Muscle of arm (tissue), 14 donors: Measurements from ENCODE around the gene NECTIN3. TPM values are rescaled to one million over a fixed set of nuclear protein-coding genes. Genes with fewer than 3 reads are reported as not detected.

Source experiments
- DNase-seq: peaks from one replicate; pipeline ENCODE4 v3.0.0-alpha.2; 2013
- long read RNA-seq, 11 donors: transcript quantifications; one replicate each; lab custom pipeline, GENCODE V29; 2026
- polyA plus RNA-seq, 12 donors: library from polyadenylated mRNA; unstranded; fragments of 120-200 nt; gene quantifications; one replicate each; pipeline ENCODE4 v1.2.1, GENCODE V29; 2013; ENCODE audit not compliant: insufficient read length in 12 of 12

NECTIN3 gene
- 10 to 100 TPM in 11 of 12 donors, not detected in 1; 16.7 to 39.5 (median 29.4) TPM for polyA plus RNA-seq
- long read RNA-seq, donor 1, transcript NECTIN3-206 (6 exons, 3,664 nt) = major isoform, 10 of 29 reads
- long read RNA-seq, donor 1, partial matches to known transcripts = 19 of 29 reads
- long read RNA-seq, donor 1, other reads (novel, unspliced or antisense) = 0 of 29 reads
- long read RNA-seq, donor 2, transcript NECTIN3-206 (6 exons, 3,664 nt) = major isoform, 7 of 7 reads
- long read RNA-seq, donor 2, partial matches to known transcripts = 0 of 7 reads
- long read RNA-seq, donor 2, other reads (novel, unspliced or antisense) = 0 of 7 reads
- long read RNA-seq, donor 3, transcript NECTIN3-206 (6 exons, 3,664 nt) = major isoform, 5 of 5 reads
- long read RNA-seq, donor 3, partial matches to known transcripts = 0 of 5 reads
- long read RNA-seq, donor 3, other reads (novel, unspliced or antisense) = 0 of 5 reads
- long read RNA-seq, donor 4, partial matches to known transcripts = 0 of 2 reads
- long read RNA-seq, donor 4, other reads (novel, unspliced or antisense) = 0 of 2 reads
- long read RNA-seq, donor 5, transcript NECTIN3-206 (6 exons, 3,664 nt) = major isoform, 12 of 21 reads
- long read RNA-seq, donor 5, partial matches to known transcripts = 9 of 21 reads
- long read RNA-seq, donor 5, other reads (novel, unspliced or antisense) = 0 of 21 reads
- long read RNA-seq, donor 6, partial matches to known transcripts = 0 of 4 reads
- long read RNA-seq, donor 6, other reads (novel, unspliced or antisense) = 0 of 4 reads
- long read RNA-seq, donor 7, partial matches to known transcripts = 0 of 2 reads
- long read RNA-seq, donor 7, other reads (novel, unspliced or antisense) = 0 of 2 reads
- long read RNA-seq, donor 8, transcript NECTIN3-206 (6 exons, 3,664 nt) = major isoform, 7 of 7 reads
- long read RNA-seq, donor 8, partial matches to known transcripts = 0 of 7 reads
- long read RNA-seq, donor 8, other reads (novel, unspliced or antisense) = 0 of 7 reads
- long read RNA-seq, donor 9, partial matches to known transcripts = 0 of 1 reads
- long read RNA-seq, donor 9, other reads (novel, unspliced or antisense) = 0 of 1 reads
- long read RNA-seq, donor 10, transcript NECTIN3-206 (6 exons, 3,664 nt) = major isoform, 5 of 5 reads
- long read RNA-seq, donor 10, partial matches to known transcripts = 0 of 5 reads
- long read RNA-seq, donor 10, other reads (novel, unspliced or antisense) = 0 of 5 reads
- long read RNA-seq, donor 11, partial matches to known transcripts = 6 of 8 reads
- long read RNA-seq, donor 11, other reads (novel, unspliced or antisense) = 0 of 8 reads

DNA sequence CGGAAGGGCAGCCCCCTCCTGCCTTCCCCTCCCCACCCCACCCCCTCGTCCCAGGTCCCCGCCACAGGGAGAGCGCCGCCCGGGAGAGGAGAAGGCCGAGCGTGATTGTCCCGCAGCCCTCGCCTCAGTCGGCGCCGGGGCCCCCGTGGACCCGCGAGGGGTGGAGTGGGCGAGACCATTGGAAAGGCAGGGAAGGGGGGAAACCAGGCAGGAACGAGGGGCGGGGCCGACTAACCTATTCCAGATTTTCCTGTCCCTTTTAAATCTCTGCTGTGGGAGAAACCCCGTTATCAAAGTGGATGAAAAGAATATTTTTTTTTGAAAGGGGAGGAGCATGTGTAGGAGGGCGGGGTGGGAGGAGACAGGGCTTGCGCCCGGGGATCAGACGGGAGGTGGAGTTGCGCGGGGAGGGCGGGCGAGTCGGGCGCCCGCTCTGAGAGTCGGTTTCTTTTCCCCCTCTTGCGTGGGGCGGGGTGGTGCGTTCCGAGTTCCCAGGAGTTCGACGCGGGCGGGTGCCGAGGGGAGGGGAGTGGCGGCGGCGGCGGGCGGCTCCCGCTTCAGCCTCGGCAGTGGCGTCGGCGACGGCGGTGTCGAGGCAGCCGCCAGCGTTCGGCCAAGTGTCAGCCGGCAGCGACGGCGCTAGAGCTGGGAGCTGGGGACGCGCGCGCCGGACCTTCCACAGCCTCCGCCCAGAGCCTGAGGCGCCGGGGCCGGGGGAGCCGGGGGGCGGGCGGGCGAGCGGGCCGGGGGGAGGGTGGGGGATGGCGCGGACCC is at the start of gene NECTIN3:
Gene NECTIN3, plus strand, starts transcription at position 560 of the 774 bp plus-strand sequence. Its CDS starts 202 bp downstream, at position 762.
- DNase-seq = peak; percentile 93

GRCh38 chr3:111027868-111028267 is 43.7 kb upstream of the NECTIN3 start:
- no peak for DNase-seq

GRCh38 chr3:111031538-111031937 is 40.1 kb upstream of the NECTIN3 start:
- no peak for DNase-seq

DNA sequence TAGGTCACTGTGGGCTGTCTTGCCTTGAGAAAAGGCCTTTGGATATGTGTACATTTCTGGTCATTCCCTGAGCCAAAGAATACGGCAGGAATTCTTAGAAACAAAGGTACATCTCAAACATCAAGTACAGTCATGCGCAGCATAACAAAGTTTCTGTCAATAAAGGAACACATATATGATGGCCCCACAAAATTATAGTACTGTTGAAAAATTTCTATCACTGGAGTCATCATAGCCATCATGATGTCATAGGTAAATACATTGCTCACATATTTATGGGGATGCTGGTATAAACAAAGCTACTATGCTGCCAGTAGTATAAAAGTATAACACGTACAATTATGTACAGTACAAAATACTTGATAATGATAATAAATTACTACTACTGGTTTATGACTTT is 38.9 kb upstream of the NECTIN3 start:
- DNase-seq = no peak

- no peak for DNase-seq
Observed at GRCh38 chr3:111033470-111034050, 38.1 kb upstream of the NECTIN3 start.

DNA sequence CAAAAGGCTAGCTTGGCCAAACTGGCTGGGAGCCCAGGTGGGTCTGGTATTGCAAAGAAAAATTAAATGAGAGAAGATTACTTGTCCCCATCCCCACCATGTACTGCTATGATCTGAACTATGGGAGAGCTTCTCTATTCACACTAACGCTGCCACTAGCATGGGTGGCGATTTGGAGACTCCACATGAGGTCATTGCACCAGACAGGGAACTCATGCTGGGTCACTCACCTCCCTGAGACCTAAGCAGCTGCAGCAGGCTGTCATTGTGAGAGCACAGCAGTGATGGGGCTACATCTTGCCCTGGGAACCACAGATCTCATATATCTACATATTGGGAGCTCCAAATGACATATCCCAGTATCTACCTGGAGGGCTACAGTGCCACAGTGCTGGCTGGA is 36.3 kb upstream of the NECTIN3 start:
- no peak for DNase-seq

GRCh38 chr3:111035902-111036301 is 35.7 kb upstream of the NECTIN3 start:
- DNase-seq = no peak

DNA sequence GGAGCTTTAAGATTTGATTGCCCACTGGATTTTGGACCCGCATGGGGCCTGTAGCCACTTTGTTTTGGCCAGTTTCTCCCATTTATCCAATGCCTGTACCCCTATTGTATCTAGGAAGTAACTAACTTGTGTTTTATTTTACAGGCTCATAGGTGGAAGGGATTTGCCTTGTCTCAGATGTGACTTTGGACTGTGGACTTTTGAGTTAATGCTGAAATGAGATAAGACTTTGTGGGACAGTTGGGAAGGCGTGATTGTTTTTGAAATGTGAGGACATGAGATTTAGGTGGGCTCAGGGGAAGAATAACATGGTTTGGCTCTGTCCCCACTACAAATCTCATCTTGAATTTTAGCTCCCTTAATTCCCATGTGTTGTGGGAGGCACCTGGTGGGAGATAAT is 30.7 kb upstream of the NECTIN3 start:
- no peak for DNase-seq

GRCh38 chr3:111045564-111045963 is 26.1 kb upstream of the NECTIN3 start:
- DNase-seq = no peak

- no peak for DNase-seq
Observed at GRCh38 chr3:111047042-111047441, 24.6 kb upstream of the NECTIN3 start.

DNA sequence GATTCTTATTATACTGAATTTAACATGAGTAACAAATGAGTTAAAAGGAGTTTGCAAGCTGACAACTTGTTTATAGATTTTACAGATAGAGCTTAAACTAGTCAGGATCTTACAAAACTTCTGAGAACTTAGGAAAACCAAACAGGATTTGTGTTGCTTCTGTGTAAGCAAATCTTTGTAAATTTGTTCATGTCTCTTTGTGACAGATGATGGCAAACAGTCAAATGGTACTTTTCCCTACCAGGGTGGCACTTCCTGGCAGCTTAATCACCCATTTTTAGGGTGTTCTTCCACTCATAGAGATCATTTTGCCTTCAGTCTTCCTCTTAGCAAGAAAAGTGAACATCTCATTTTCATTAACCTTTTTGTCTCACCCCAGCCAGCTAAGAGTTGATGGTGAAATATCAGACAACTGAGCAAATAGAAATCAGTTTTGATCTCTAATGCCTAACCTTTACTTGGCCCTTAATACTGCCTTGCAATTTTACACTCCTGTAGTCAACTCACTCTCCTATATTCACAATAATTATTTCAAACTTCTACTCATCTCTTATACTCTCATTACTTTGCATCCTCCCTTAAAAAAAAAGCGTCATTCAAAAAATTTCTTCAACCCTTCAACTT is 23.7 kb upstream of the NECTIN3 start:
- DNase-seq = no peak

DNA sequence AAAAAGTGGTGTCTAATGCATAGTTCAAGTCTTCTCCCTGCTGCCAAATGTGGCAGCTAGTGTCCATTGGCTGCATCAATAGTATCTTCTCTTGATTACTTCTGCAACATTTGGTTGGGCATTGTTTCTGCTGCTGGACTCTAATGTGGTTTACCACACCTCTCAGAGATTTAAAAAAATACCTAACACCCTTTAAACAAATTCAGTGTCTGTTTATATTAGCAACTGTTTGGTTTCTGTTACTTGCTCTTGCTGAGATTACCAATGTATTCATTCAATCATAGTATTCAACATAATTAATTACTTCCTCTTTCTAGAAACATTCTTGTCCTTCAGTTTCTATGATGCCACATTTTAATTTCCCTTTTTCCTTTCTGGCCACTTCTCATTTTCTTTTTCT is 20.3 kb upstream of the NECTIN3 start:
- DNase-seq = no peak

GRCh38 chr3:111068574-111068973 is 3.0 kb upstream of the NECTIN3 start:
- no peak for DNase-seq

DNA sequence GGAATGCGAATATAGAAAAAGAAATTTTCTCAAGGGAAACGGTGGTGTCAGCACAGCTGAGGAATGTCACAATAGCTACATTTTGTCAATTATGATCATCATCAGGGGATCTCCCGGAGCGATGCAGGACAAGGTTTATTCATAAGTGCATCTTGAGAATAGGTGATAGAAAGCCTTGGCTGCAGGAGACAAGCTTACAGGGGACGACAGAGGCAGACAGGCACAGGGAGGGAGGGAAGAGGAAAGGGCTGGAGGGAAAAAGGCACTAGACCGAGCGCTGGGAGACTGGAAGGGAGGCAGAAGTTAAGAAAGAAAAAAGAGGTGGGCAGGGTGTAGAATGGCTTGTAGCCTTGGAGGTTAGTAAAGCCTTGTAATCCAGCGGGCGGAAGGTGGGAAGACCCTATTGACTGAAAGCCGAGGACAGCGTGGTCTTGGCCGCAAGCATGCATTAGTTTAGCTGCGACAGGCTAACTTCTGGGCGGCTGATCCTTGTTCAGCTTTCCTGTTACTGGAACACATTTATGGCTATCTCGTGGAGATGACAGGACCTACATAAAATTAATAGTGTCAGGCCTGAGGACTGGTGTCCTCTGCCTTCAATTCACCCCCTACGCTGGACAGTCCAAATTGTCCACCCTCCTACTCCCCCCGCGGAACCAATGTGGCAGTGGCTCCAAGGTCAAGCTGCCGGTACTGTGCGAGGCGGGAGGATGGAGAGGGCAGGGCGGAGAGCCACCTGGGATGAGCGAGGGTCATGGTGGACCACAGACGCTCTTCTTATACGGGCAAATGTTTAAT is 1.4 kb upstream of the NECTIN3 start:
- DNase-seq = no peak

DNA sequence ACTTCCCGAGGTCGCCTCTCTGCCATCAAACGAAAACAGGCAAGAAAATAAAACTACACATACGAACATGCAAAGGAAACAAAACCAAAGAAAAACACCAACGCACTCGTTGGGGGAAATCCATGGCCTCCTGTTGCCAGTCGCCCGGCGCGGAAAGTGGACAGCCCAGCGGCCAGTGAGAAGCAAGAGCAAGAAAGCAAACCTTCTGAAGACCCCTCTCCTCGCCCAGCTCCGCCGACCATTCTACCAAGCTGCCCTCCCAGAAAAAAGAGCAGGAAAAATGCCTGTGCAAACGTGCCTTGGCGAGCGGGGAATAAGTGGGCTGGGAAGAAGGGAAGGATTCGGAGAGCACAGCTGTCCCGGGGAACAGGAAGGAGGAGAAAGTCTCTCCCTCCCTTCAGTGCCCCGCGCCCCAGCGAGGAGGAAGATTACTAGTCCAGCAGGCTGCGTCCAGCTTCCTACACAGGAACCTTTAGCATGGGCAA is 802 bp upstream of the NECTIN3 start:
- no peak for DNase-seq

DNA sequence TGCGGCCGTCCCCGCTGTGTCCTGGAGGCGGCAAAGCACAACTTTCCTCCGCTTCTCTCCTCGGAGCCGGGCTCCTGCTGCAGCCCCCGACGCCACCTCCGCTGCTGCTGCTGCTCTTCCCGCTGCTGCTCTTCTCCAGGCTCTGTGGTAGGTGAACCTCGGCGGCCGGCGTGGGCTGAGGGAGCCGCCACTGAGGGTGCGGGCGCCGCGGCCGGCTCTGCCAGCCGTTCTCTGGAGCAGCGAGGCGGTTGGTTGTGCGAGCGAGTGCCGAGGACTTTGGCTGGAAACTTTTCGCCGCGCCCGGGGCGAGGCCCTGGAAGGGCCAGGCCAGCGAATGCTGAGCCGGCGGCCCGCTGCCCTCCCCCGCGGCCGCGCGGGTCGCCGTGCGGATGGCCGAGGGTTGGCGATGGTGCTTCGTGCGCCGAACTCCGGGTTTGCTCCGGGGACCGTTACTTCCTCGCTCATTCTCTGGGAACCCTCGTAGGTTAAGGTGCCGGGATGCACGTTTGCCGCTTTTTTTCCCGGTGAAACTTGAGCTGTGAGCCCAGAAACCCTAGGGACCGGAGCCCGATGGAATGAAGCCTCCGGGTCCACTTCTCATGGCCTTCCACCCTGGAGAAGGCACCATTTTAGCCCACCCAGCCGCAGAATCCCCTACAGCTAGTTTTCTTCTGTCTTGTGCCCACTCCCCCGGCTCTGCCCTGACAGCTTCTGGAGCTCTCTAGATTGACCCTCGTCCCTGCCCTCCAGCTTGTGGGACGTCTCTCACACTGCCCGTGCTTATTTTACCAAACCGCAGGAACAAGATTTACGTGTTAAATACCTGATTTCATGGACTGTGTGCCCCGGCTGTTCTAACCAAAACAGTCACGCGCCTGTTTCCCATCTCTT is 660 bp downstream of the NECTIN3 start:
- DNase-seq = peak; percentile 42

GRCh38 chr3:111073218-111073617 is 1.6 kb downstream of the NECTIN3 start:
- DNase-seq = no peak

- no peak for DNase-seq
Observed at GRCh38 chr3:111076732-111077131, 5.1 kb downstream of the NECTIN3 start.
